SK-N-SH treated with all-trans-retinoic acid at 6 μM for 48 hours (cell line): ENCODE data around the gene PTPRD.

Experiments used
- ATAC-seq: fragments of 200-7000 bp; cut with Tn5 transposase; 3 replicates; pipeline ENCODE4 v1.9.1; 2020; ENCODE audit warnings: mild to moderate bottlenecking, moderate library complexity
- ARNTL ChIP-seq: fragments of 450-650 bp; formaldehyde crosslinking; IDR thresholded peaks from 2 replicates; pipeline ENCODE4 v1.5.0; 2020; ENCODE audit warnings: low read depth, mild to moderate bottlenecking, moderate library complexity, borderline replicate concordance
- BACH2 ChIP-seq: fragments of 250-450 bp; sonication (Bioruptor Pico); IDR thresholded peaks from 2 replicates; pipeline ENCODE4 v1.9.0; 2021; ENCODE audit warnings: mild to moderate bottlenecking, borderline replicate concordance
- CREB5 ChIP-seq: fragments of 250-450 bp; sonication (Bioruptor Pico); IDR thresholded peaks from 2 replicates; pipeline ENCODE4 v1.5.1; 2020; ENCODE audit warnings: low read depth, mild to moderate bottlenecking, moderate library complexity
- CSDC2 ChIP-seq: fragments of 250-450 bp; sonication (Bioruptor Pico); IDR thresholded peaks from 2 replicates; pipeline ENCODE4 v1.5.0; 2020; ENCODE audit warnings: mild to moderate bottlenecking, moderate library complexity
- CSRNP3 ChIP-seq: fragments of 250-450 bp; sonication (Bioruptor Pico); IDR thresholded peaks from 2 replicates; pipeline ENCODE4 v1.5.1; 2021; ENCODE audit warnings: mild to moderate bottlenecking, moderate library complexity
- ESRRG ChIP-seq: fragments of 250-450 bp; sonication (Bioruptor Pico); IDR thresholded peaks from 2 replicates; pipeline ENCODE4 v1.6.1; 2021; ENCODE audit warnings: mild to moderate bottlenecking
- GLIS3 ChIP-seq: fragments of 250-450 bp; sonication (Bioruptor Pico); IDR thresholded peaks from 2 replicates; pipeline ENCODE4 v1.5.0; 2020; ENCODE audit warnings: mild to moderate bottlenecking, moderate library complexity
- ISL1 ChIP-seq: fragments of 250-450 bp; sonication (Bioruptor Pico); IDR thresholded peaks from 2 replicates; pipeline ENCODE4 v2.1.2; 2022; ENCODE audit warnings: mild to moderate bottlenecking, moderate library complexity
- OSR1 ChIP-seq: fragments of 250-450 bp; sonication (Bioruptor Pico); IDR thresholded peaks from 2 replicates; pipeline ENCODE4 v1.8.0; 2022; ENCODE audit warnings: moderate library complexity, mild to moderate bottlenecking, inconsistent platforms
- POU6F1 ChIP-seq: fragments of 250-450 bp; sonication (Bioruptor Pico); IDR thresholded peaks from 2 replicates; pipeline ENCODE4 v1.8.0; 2021; ENCODE audit warnings: low read depth, mild to moderate bottlenecking, moderate library complexity, borderline replicate concordance
- PPARA ChIP-seq: fragments of 250-450 bp; sonication (Bioruptor Pico); IDR thresholded peaks from 2 replicates; pipeline ENCODE4 v1.5.0; 2020; ENCODE audit warnings: mild to moderate bottlenecking, borderline replicate concordance
- RARB ChIP-seq: fragments of 250-450 bp; sonication (Bioruptor Pico); IDR thresholded peaks from 2 replicates; pipeline ENCODE4 v1.8.0; 2021; ENCODE audit warnings: mild to moderate bottlenecking, moderate library complexity
- SNAI2 ChIP-seq: fragments of 250-450 bp; sonication (Bioruptor Pico); IDR thresholded peaks from 2 replicates; pipeline ENCODE4 v1.5.0; 2020; ENCODE audit warnings: mild to moderate bottlenecking, moderate library complexity
- TCF4 ChIP-seq: fragments of 250-450 bp; sonication (Bioruptor Pico); IDR thresholded peaks from 2 replicates; pipeline ENCODE4 v1.8.0; 2021; ENCODE audit warnings: mild to moderate bottlenecking, moderate library complexity, borderline replicate concordance
- TOX ChIP-seq: fragments of 250-450 bp; sonication (Bioruptor Pico); IDR thresholded peaks from 2 replicates; pipeline ENCODE4 v1.8.0; 2021; ENCODE audit warnings: mild to moderate bottlenecking, moderate library complexity, borderline replicate concordance
- TSHZ2 ChIP-seq: fragments of 250-450 bp; sonication (Bioruptor Pico); IDR thresholded peaks from 2 replicates; pipeline ENCODE4 v1.5.0; 2020; ENCODE audit warnings: mild to moderate bottlenecking, moderate library complexity
- ZC3H10 ChIP-seq: fragments of 250-450 bp; sonication (Bioruptor Pico); IDR thresholded peaks from 2 replicates; pipeline ENCODE4 v1.5.1; 2021; ENCODE audit warnings: mild to moderate bottlenecking, moderate library complexity
- ZFP3 ChIP-seq: fragments of 250-450 bp; sonication (Bioruptor Pico); IDR thresholded peaks from 2 replicates; pipeline ENCODE4 v1.5.0; 2020; ENCODE audit warnings: mild to moderate bottlenecking, moderate library complexity
- ZNF565 ChIP-seq: fragments of 450-650 bp; formaldehyde crosslinking; conservative IDR thresholded peaks from 2 replicates; pipeline ENCODE4 v1.5.0; 2020; ENCODE audit warnings: low read depth, mild to moderate bottlenecking, moderate library complexity
- ZNF70 ChIP-seq: fragments of 450-650 bp; formaldehyde crosslinking; IDR thresholded peaks from 2 replicates; pipeline ENCODE4 v1.5.0; 2020; ENCODE audit warnings: mild to moderate bottlenecking, moderate library complexity
- ZNF8 ChIP-seq: fragments of 450-650 bp; formaldehyde crosslinking; IDR thresholded peaks from 2 replicates; pipeline ENCODE4 v1.5.0; 2020; ENCODE audit warnings: mild to moderate bottlenecking, moderate library complexity

The PTPRD gene

GRCh38 chr9:9970514-9970913 is 642.3 kb downstream of the PTPRD start:
- TF ChIP-seq TSHZ2 (CRISPR knock-in tag) (no peak), RARB (CRISPR knock-in tag) (no peak), ZFP3 (CRISPR knock-in tag) (no peak), ZNF70 (no peak), ARNTL (no peak), CSRNP3 (CRISPR knock-in tag) (no peak), ZC3H10 (CRISPR knock-in tag) (no peak), CREB5 (CRISPR knock-in tag) (no peak), ESRRG (CRISPR knock-in tag) (no peak), ZNF565 (CRISPR knock-in tag) (no peak), ISL1 (CRISPR knock-in tag) (no peak)
- no peak for ATAC-seq

- no peak for TF ChIP-seq TOX
- no peak for TF ChIP-seq PPARA (CRISPR knock-in tag)
- TF ChIP-seq CSDC2 (CRISPR knock-in tag): no peak
- TF ChIP-seq CSRNP3 (CRISPR knock-in tag): no peak
- TF ChIP-seq ZNF565 (CRISPR knock-in tag): no peak
- TF ChIP-seq BACH2 (CRISPR knock-in tag): no peak
- no peak for TF ChIP-seq ZNF8 (CRISPR knock-in tag)
- TF ChIP-seq TCF4 (CRISPR knock-in tag): no peak
- no peak for TF ChIP-seq SNAI2 (CRISPR knock-in tag)
- no peak for TF ChIP-seq ZNF70
- TF ChIP-seq TSHZ2 (CRISPR knock-in tag): no peak
- no peak for TF ChIP-seq OSR1 (CRISPR knock-in tag)
- no peak for TF ChIP-seq GLIS3
- TF ChIP-seq ESRRG (CRISPR knock-in tag): no peak
- no peak for TF ChIP-seq ZC3H10 (CRISPR knock-in tag)
- TF ChIP-seq CREB5 (CRISPR knock-in tag): no peak
- TF ChIP-seq ISL1 (CRISPR knock-in tag): no peak
- TF ChIP-seq ZFP3 (CRISPR knock-in tag): no peak
- no peak for TF ChIP-seq POU6F1
- TF ChIP-seq RARB (CRISPR knock-in tag): no peak
- ATAC-seq: no peak
These were observed 649.0 kb downstream of the PTPRD start for GRCh38 chr9:9963841-9964240.
